ENCODE data around the gene ZNF629. TPM values are rescaled to one million over a fixed set of nuclear protein-coding genes. Genes with fewer than 3 reads are reported as not detected.
"Not testable (repeated sequence)": the region's sequence is repeated elsewhere in the genome, so short reads cannot be mapped to it uniquely, and the experiment has no call there.

Gene ZNF629
- total RNA-seq, 2 experiments from 2014 or later, result 1.0 to 2.5 TPM

GRCh38 chr16:30830072-30830417 lies 43.0 kb upstream of the ZNF629 start:
- intact Hi-C loops (cut with micrococcal nuclease; ENCODE audit: unreplicated experiment), result no loop called here
- Histone ChIP-seq H3K36me3 (ENCODE audit: insufficient read depth, low read length) (no peaks in the 10 kb centered on the region), H3K27ac (ENCODE audit: low read depth, low read length, poor library complexity, severe bottlenecking) (no peak overlapping the region), H4K20me1 (ENCODE audit: insufficient read depth, low read length) (no peaks in the 10 kb centered on the region), H3K9me2 (ENCODE audit: insufficient read depth, low read length) (no peaks in the 10 kb centered on the region), H3K4me2 (ENCODE audit: low read length) (no peak overlapping the region), H3K4me3 (ENCODE audit: low read depth, low read length, poor library complexity, severe bottlenecking) (no peak overlapping the region), H3K79me2 (ENCODE audit: insufficient read depth, low read depth, low read length) (no peaks in the 10 kb centered on the region), H3K9me3 (ENCODE audit: low read length) (no peaks in the 10 kb centered on the region), H3K4me1 (ENCODE audit: insufficient read depth, low read length, poor library complexity, severe bottlenecking) (no peaks in the 10 kb centered on the region), H2AFZ (ENCODE audit: low read length) (no peak overlapping the region)
- no peak for DNase-seq (ENCODE audit: low spot score)
- no TSS peak for BruUV-seq (replicated peaks)
- ChIA-PET CTCF (ENCODE audit: unreplicated experiment) (no interaction called here), POLR2A (interaction anchor here (0.6 to 1.2 kb wide), 2 partner anchors 11 to 23 kb away, joined by 3 read pairs; no protein-coding TSS in a partner anchor)
- TF ChIP-seq EZH2phosphoT487 (IDR thresholded peaks at IDR 0.05; ENCODE audit: borderline replicate concordance, low read depth, low read length), result no peak
- TF ChIP-seq, protein P1, sequence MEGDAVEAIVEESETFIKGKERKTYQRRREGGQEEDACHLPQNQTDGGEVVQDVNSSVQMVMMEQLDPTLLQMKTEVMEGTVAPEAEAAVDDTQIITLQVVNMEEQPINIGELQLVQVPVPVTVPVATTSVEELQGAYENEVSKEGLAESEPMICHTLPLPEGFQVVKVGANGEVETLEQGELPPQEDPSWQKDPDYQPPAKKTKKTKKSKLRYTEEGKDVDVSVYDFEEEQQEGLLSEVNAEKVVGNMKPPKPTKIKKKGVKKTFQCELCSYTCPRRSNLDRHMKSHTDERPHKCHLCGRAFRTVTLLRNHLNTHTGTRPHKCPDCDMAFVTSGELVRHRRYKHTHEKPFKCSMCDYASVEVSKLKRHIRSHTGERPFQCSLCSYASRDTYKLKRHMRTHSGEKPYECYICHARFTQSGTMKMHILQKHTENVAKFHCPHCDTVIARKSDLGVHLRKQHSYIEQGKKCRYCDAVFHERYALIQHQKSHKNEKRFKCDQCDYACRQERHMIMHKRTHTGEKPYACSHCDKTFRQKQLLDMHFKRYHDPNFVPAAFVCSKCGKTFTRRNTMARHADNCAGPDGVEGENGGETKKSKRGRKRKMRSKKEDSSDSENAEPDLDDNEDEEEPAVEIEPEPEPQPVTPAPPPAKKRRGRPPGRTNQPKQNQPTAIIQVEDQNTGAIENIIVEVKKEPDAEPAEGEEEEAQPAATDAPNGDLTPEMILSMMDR (conservative IDR thresholded peaks at IDR 0.05; ENCODE audit: low read length), result no peak

- no peaks in the 10 kb centered on the region for H3K9me3 ChIP-seq (ENCODE audit: low read length)
- no peaks in the 10 kb centered on the region for H3K4me1 ChIP-seq (ENCODE audit: insufficient read depth, low read length, poor library complexity, severe bottlenecking)
- H3K36me3 ChIP-seq (ENCODE audit: insufficient read depth, low read length), result no peaks in the 10 kb centered on the region
- POLR2A ChIA-PET, result interaction anchor here (0.6 to 0.7 kb wide), 2 partner anchors 10 to 36 kb away, joined by 3 to 4 read pairs; no protein-coding TSS in a partner anchor
- no peaks in the 10 kb centered on the region for H4K20me1 ChIP-seq (ENCODE audit: insufficient read depth, low read length)
- intact Hi-C loops (cut with micrococcal nuclease; ENCODE audit: unreplicated experiment), result no loop called here
- no peak overlapping the region for H3K27ac ChIP-seq (ENCODE audit: low read depth, low read length, poor library complexity, severe bottlenecking)
- no peak overlapping the region for H3K4me2 ChIP-seq (ENCODE audit: low read length)
- CTCF ChIA-PET (ENCODE audit: unreplicated experiment), result no interaction called here
- H3K4me3 ChIP-seq (ENCODE audit: low read depth, low read length, poor library complexity, severe bottlenecking), result no peak overlapping the region
- H2AFZ ChIP-seq (ENCODE audit: low read length), result no peak overlapping the region
- TF ChIP-seq, protein P1 (conservative IDR thresholded peaks at IDR 0.05; ENCODE audit: low read length), result no peak
- TF ChIP-seq EZH2phosphoT487 (IDR thresholded peaks at IDR 0.05; ENCODE audit: borderline replicate concordance, low read depth, low read length), result no peak
- DNase-seq (ENCODE audit: low spot score), result no peak
- no peaks in the 10 kb centered on the region for H3K79me2 ChIP-seq (ENCODE audit: insufficient read depth, low read depth, low read length)
- BruUV-seq (replicated peaks), result no TSS peak
- H3K9me2 ChIP-seq (ENCODE audit: insufficient read depth, low read length), result no peaks in the 10 kb centered on the region
Observed at GRCh38 chr16:30829130-30830071, 42.4 kb upstream of the ZNF629 start.

GRCh38 chr16:30821891-30822290 lies 34.9 kb upstream of the ZNF629 start:
- intact Hi-C loops (cut with micrococcal nuclease; ENCODE audit: unreplicated experiment), result no loop called here
- no peaks in the 10 kb centered on the region for H4K20me1 ChIP-seq (ENCODE audit: insufficient read depth, low read length)
- TF ChIP-seq, protein P1 (conservative IDR thresholded peaks at IDR 0.05; ENCODE audit: low read length), result no peak
- no peak for TF ChIP-seq EZH2phosphoT487 (IDR thresholded peaks at IDR 0.05; ENCODE audit: borderline replicate concordance, low read depth, low read length)
- no TSS peak for BruUV-seq (replicated peaks)
- no peak for DNase-seq (ENCODE audit: low spot score)
- no peaks in the 10 kb centered on the region for H3K36me3 ChIP-seq (ENCODE audit: insufficient read depth, low read length)
- no peak overlapping the region for H3K27ac ChIP-seq (ENCODE audit: low read depth, low read length, poor library complexity, severe bottlenecking)
- no peaks in the 10 kb centered on the region for H3K9me3 ChIP-seq (ENCODE audit: low read length)
- no peaks in the 10 kb centered on the region for H3K9me2 ChIP-seq (ENCODE audit: insufficient read depth, low read length)
- H2AFZ ChIP-seq (ENCODE audit: low read length), result no peak overlapping the region
- H3K4me1 ChIP-seq (ENCODE audit: insufficient read depth, low read length, poor library complexity, severe bottlenecking), result no peaks in the 10 kb centered on the region
- H3K4me3 ChIP-seq (ENCODE audit: low read depth, low read length, poor library complexity, severe bottlenecking), result no peak overlapping the region
- no peak overlapping the region for H3K4me2 ChIP-seq (ENCODE audit: low read length)
- no peaks in the 10 kb centered on the region for H3K79me2 ChIP-seq (ENCODE audit: insufficient read depth, low read depth, low read length)
- ChIA-PET CTCF (ENCODE audit: unreplicated experiment) (no interaction called here), POLR2A (no interaction called here)

DNA sequence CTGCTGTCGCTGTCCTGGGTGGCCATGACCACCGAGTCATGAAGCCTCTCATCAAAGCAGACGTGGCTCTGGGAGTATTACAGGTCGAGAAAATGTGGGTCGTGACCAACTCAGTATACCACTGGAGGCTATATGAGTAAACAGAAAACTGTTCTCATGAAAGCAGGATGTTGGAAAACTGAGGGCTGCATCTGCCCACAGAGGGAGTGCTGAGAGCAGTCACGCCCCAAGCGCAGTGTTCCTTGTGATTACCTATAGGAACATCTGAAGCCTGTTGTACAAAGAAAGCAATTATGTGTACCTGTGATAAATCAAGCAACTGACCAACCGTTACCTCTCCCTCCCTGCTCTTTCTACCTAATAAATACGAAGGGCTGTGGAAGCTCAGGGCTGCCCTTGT lies 34.4 kb upstream of the ZNF629 start:
- POLR2A ChIA-PET; BruUV-seq (replicated peaks); H3K36me3 ChIP-seq (ENCODE audit: insufficient read depth, low read length); H4K20me1 ChIP-seq (ENCODE audit: insufficient read depth, low read length); H3K4me3 ChIP-seq (ENCODE audit: low read depth, low read length, poor library complexity, severe bottlenecking); H2AFZ ChIP-seq (ENCODE audit: low read length); CTCF ChIA-PET (ENCODE audit: unreplicated experiment); H3K9me2 ChIP-seq (ENCODE audit: insufficient read depth, low read length); DNase-seq (ENCODE audit: low spot score); intact Hi-C loops (cut with micrococcal nuclease; ENCODE audit: unreplicated experiment); H3K4me1 ChIP-seq (ENCODE audit: insufficient read depth, low read length, poor library complexity, severe bottlenecking); H3K27ac ChIP-seq (ENCODE audit: low read depth, low read length, poor library complexity, severe bottlenecking); H3K79me2 ChIP-seq (ENCODE audit: insufficient read depth, low read depth, low read length); H3K9me3 ChIP-seq (ENCODE audit: low read length); H3K4me2 ChIP-seq (ENCODE audit: low read length): not testable (repeated sequence)

Data from OCI-LY7 (cell line).